HepG2 (cell line): Measurements from ENCODE around the gene ING5. TPM values are rescaled to one million over a fixed set of nuclear protein-coding genes. Genes with fewer than 3 reads are reported as not detected.
A peak's percentile ranks its signal among the peaks of the same experiment; 100 is the strongest.

Experiments used
- ARNTL ChIP-seq: sonication (generic); formaldehyde crosslinking; IDR thresholded peaks from 2 replicates; pipeline ENCODE4 v1.4.0; 2020; ENCODE audit warnings: mild to moderate bottlenecking, missing genetic modification reagents
- DNMT3B ChIP-seq: conservative IDR thresholded peaks from 2 replicates; pipeline ENCODE4 v1.6.1; 2016; ENCODE audit warnings: missing biosample characterization, control low read depth
- HNRNPLL ChIP-seq: fragments of 200-400 bp; formaldehyde crosslinking; IDR thresholded peaks from 2 replicates; pipeline ENCODE4 v1.6.1; 2017; ENCODE audit warnings: mild to moderate bottlenecking, low read depth, low read length; ENCODE audit not compliant: poor library complexity, severe bottlenecking
- IKZF4 ChIP-seq: sonication (generic); formaldehyde crosslinking; IDR thresholded peaks from 2 replicates; pipeline ENCODE4 v1.5.1; 2020; ENCODE audit warnings: borderline replicate concordance, mild to moderate bottlenecking, low read depth, missing genetic modification reagents; ENCODE audit errors: not compliant biosample characterization
- KIAA2018 ChIP-seq: sonication (generic); formaldehyde crosslinking; IDR thresholded peaks from 2 replicates; pipeline ENCODE4 v1.5.0; 2020; ENCODE audit warnings: mild to moderate bottlenecking, missing genetic modification reagents, borderline replicate concordance
- MTA1 ChIP-seq: sonication (generic); formaldehyde crosslinking; IDR thresholded peaks from 2 replicates; pipeline ENCODE4 v1.4.0; 2020; ENCODE audit warnings: missing genetic modification reagents, mild to moderate bottlenecking, borderline replicate concordance
- PBX3 ChIP-seq: sonication (generic); formaldehyde crosslinking; IDR thresholded peaks from 2 replicates; pipeline ENCODE4 v1.8.1; 2023; ENCODE audit warnings: missing genetic modification reagents, inconsistent platforms, borderline replicate concordance
- SRSF4 ChIP-seq: fragments of 200-400 bp; formaldehyde crosslinking; IDR thresholded peaks from one replicate; pipeline ENCODE4 v1.6.1; 2018; ENCODE audit warnings: mild to moderate bottlenecking, low read depth, low read length, moderate library complexity; ENCODE audit not compliant: poor library complexity, severe bottlenecking
- ZMYM2 ChIP-seq: sonication (generic); formaldehyde crosslinking; IDR thresholded peaks from 2 replicates; pipeline ENCODE4 v1.8.0; 2022; ENCODE audit warnings: mild to moderate bottlenecking, missing genetic modification reagents
- ZNF225 ChIP-seq: sonication (generic); formaldehyde crosslinking; IDR thresholded peaks from 2 replicates; pipeline ENCODE4 v1.4.0; 2020; ENCODE audit warnings: mild to moderate bottlenecking, missing genetic modification reagents
- ZNF274 ChIP-seq: sonication (generic); formaldehyde crosslinking; IDR thresholded peaks from 2 replicates; pipeline ENCODE4 v1.5.1; 2020; ENCODE audit warnings: mild to moderate bottlenecking, missing genetic modification reagents
- ZNF563 ChIP-seq: sonication (generic); formaldehyde crosslinking; IDR thresholded peaks from 2 replicates; pipeline ENCODE4 v1.8.0; 2022; ENCODE audit warnings: mild to moderate bottlenecking, moderate library complexity, missing genetic modification reagents
- ZNF564 ChIP-seq: sonication (generic); formaldehyde crosslinking; IDR thresholded peaks from 2 replicates; pipeline ENCODE4 v1.8.1; 2023; ENCODE audit warnings: mild to moderate bottlenecking, missing genetic modification reagents
- ZNF709 ChIP-seq: sonication (generic); formaldehyde crosslinking; IDR thresholded peaks from 2 replicates; pipeline ENCODE4 v1.5.0; 2020; ENCODE audit warnings: mild to moderate bottlenecking, missing genetic modification reagents
- ZNF841 ChIP-seq: sonication (generic); formaldehyde crosslinking; IDR thresholded peaks from 2 replicates; pipeline ENCODE4 v1.8.1; 2023; ENCODE audit warnings: missing genetic modification reagents, borderline replicate concordance
- ZXDC ChIP-seq: sonication (generic); formaldehyde crosslinking; IDR thresholded peaks from 2 replicates; pipeline ENCODE4 v1.5.0; 2020; ENCODE audit warnings: mild to moderate bottlenecking, missing genetic modification reagents
- polyA plus RNA-seq, 8 experiments: library from polyadenylated mRNA; depleted of rRNA in 3 of 8; stranded (reverse) in 7 of 8; unstranded in 1 of 8; fragments of >200 nt; fragmentation: Illumina TruSeq in 4 of 8; extraction: Trizol in 4 of 8; gene quantifications; 2 replicates each; pipeline versions ENCODE4 v1.2.1 to v1.2.3, GENCODE V29; 2011 to 2016; ENCODE audit warnings: low read depth in 4 of 8, missing spikeins in 1 of 8, mixed read lengths in 1 of 8; ENCODE audit not compliant: insufficient read depth in 1 of 8
- total RNA-seq, 5 experiments: library from RNA; depleted of rRNA; stranded (reverse); fragments of >200 nt; fragmentation: Illumina TruSeq; extraction: Trizol; gene quantifications; 2 replicates each; pipeline ENCODE4 v1.2.3, GENCODE V29; 2016; ENCODE audit warnings: low read depth in 1 of 5

The ING5 gene
- total and polyA plus RNA-seq, 2 of the 13 experiments (the other 11 are each of a cell fraction or from before 2014, with no cell fraction given): 61.9 to 71.9 TPM

GRCh38 chr2:241734467-241735208 is 32.8 kb downstream of the ING5 start, which contains the start of gene D2HGDH (continued):
- TF ChIP-seq PBX3 (CRISPR knock-in tag) (no peak), HNRNPLL (peak; percentile 40), ZNF225 (CRISPR knock-in tag) (0 out of 2 replicates have a peak, but pooled peaks have one; percentile 10), ZNF709 (CRISPR knock-in tag) (peak; percentile 70; the same call in 1 of the 2 replicates), ARNTL (CRISPR knock-in tag) (peak; percentile 28; the same call in 1 of the 2 replicates), ZNF274 (CRISPR knock-in tag) (no peak; the same call in 1 of the 2 replicates), SRSF4 (peak; percentile 76), IKZF4 (CRISPR knock-in tag) (peak; percentile 17), ZNF563 (CRISPR knock-in tag) (peak; percentile 78), ZMYM2 (CRISPR knock-in tag) (no peak), KIAA2018 (CRISPR knock-in tag) (no peak), ZNF841 (0 out of 2 replicates have a peak, but pooled peaks have one; percentile 57), ZNF564 (CRISPR knock-in tag) (peak; percentile 52; the same call in 1 of the 2 replicates), MTA1 (CRISPR knock-in tag) (peak; percentile 65; the same call in 1 of the 2 replicates), ZXDC (CRISPR knock-in tag) (peak; percentile 91), DNMT3B (peak; percentile 30; the same call in 1 of the 2 replicates)
